Spleen (tissue), 7 donors: Measurements from ENCODE around the gene AGK.

Experiments used
- CTCF ChIP-seq, 11 experiments: fragments of 200-600 bp in 7 of 11; fragments of 450-650 bp in 4 of 11; sonication (generic) in 4 of 11; IDR thresholded peaks in 8 of 11; conservative IDR thresholded peaks in 3 of 11; 1 replicate in 7 of 11; 2 replicates in 4 of 11; pipeline versions ENCODE4 v1.4.0 to v1.8.0; 2016 to 2021; ENCODE audit warnings: antibody characterized with exemption in 11 of 11, inconsistent platforms in 4 of 11, mild to moderate bottlenecking in 1 of 11
- POLR2A ChIP-seq, 3 donors: fragments of 450-650 bp; IDR thresholded peaks; one replicate each; pipeline ENCODE4 v1.5.1; 2017; ENCODE audit warnings: antibody characterized with exemption in 3 of 3, mild to moderate bottlenecking in 1 of 3
- donor health status: DM: no; HTN: no; CAD: no; lungs with moderate emphysema.
- donor health status: DM: no; HTN: no; CAD: no.
- donor health status: DM: no; HTN: no; CAD: no.

GRCh38 chr7:141646826-141647480 is 95.7 kb downstream of the AGK start:
- TF ChIP-seq CTCF (IDR thresholded peaks at IDR 0.05 in 8 of 11, conservative IDR thresholded peaks at IDR 0.05 in 3 of 11) (no peak), POLR2A (IDR thresholded peaks at IDR 0.05) (no peak)
